PC-9 (cell line): ENCODE measurements around the gene TSEN34. TPM values are rescaled to one million over a fixed set of nuclear protein-coding genes. Genes with fewer than 3 reads are reported as not detected.

ENCODE experiments used
- BruUV-seq: library from RNA; stranded (reverse); fragments of 400-500 nt; replicated peaks from 2 replicates; lab custom pipeline; 2021; lab: Mats Ljungman, UMichigan
- CTCF ChIA-PET: fragments of 300-600 bp; sonication (Branson Sonifier 250); formaldehyde crosslinking; loops from one replicate; lab custom pipeline; 2022; ENCODE audit warnings: antibody characterized with exemption; lab: Charles Lee
- POLR2A ChIA-PET: fragments of 300-600 bp; sonication (Branson Sonifier 250); formaldehyde crosslinking; loops from one replicate; lab custom pipeline; 2022; ENCODE audit warnings: antibody characterized with exemption; ENCODE audit not compliant: unreplicated experiment; lab: Charles Lee
- DNase-seq, 2 experiments: peaks; one replicate each; pipeline versions ENCODE4 v3.0.0 to v3.0.0-alpha.2; 2015 to 2022; ENCODE audit warnings: mixed read lengths in 1 of 2
- H2AFZ ChIP-seq: fragments of 200-600 bp; sonication (generic); 2 replicates; pipeline ENCODE4 v1.8.1; 2017; ENCODE audit warnings: antibody characterized with exemption
- H3F3A ChIP-seq: fragments of 200-600 bp; sonication (generic); 2 replicates; pipeline ENCODE4 v1.8.1; 2017; ENCODE audit warnings: antibody characterized with exemption, mild to moderate bottlenecking, low read depth; ENCODE audit not compliant: insufficient read depth
- H3K27ac ChIP-seq: fragments of 200-600 bp; sonication (generic); 2 replicates; pipeline ENCODE4 v1.6.1; 2016; ENCODE audit warnings: mixed run types
- H3K27me3 ChIP-seq: fragments of 200-600 bp; sonication (generic); 2 replicates; pipeline ENCODE4 v1.6.1; 2016; ENCODE audit warnings: low read depth, mixed run types; ENCODE audit not compliant: insufficient read depth
- H3K36me3 ChIP-seq: fragments of 200-600 bp; sonication (generic); 2 replicates; pipeline ENCODE4 v1.6.1; 2016; ENCODE audit warnings: low read depth, mixed run types
- H3K4me1 ChIP-seq: fragments of 200-600 bp; sonication (generic); replicated peaks from 2 replicates; pipeline ENCODE4 v1.6.1; 2016; ENCODE audit warnings: mixed run types; ENCODE audit not compliant: insufficient read depth
- H3K4me2 ChIP-seq: fragments of 200-600 bp; sonication (generic); 2 replicates; pipeline ENCODE4 v1.6.1; 2017; ENCODE audit warnings: mixed run types
- H3K4me3 ChIP-seq: fragments of 200-600 bp; sonication (generic); 2 replicates; pipeline ENCODE4 v1.6.1; 2016; ENCODE audit warnings: mixed run types
- H3K79me2 ChIP-seq: fragments of 200-600 bp; sonication (generic); 2 replicates; pipeline ENCODE4 v1.6.1; 2017; ENCODE audit warnings: low read depth, mixed run types
- H3K9me2 ChIP-seq: fragments of 200-600 bp; sonication (generic); 2 replicates; pipeline ENCODE4 v1.8.1; 2017; ENCODE audit warnings: mild to moderate bottlenecking; ENCODE audit not compliant: insufficient read depth
- H3K9me3 ChIP-seq: fragments of 200-600 bp; sonication (generic); 2 replicates; pipeline ENCODE4 v1.8.1; 2016; ENCODE audit warnings: low read depth; ENCODE audit not compliant: insufficient read depth
- H4K20me1 ChIP-seq: fragments of 200-600 bp; sonication (generic); 2 replicates; pipeline ENCODE4 v1.8.1; 2017; ENCODE audit not compliant: insufficient read depth
- EZH2 ChIP-seq: fragments of 200-600 bp; sonication (generic); IDR thresholded peaks from 2 replicates; pipeline ENCODE4 v1.8.0; 2017; ENCODE audit warnings: antibody characterized with exemption, low read depth
- intact Hi-C: fragments of 100-400 bp; cut with micrococcal nuclease; formaldehyde crosslinking; loops from one replicate; pipeline ENCODE4 v1.10.0; 2022; ENCODE audit not compliant: unreplicated experiment
- total RNA-seq: library from RNA; stranded (reverse); gene quantifications from 2 replicates; pipeline ENCODE4 v1.2.3, GENCODE V29; 2021
- TF ChIP-seq, protein P1 (sequence below): fragments of 200-600 bp; sonication (generic); conservative IDR thresholded peaks from 2 replicates; pipeline ENCODE4 v1.6.1; 2017; ENCODE audit warnings: mixed run types, antibody characterized with exemption, mild to moderate bottlenecking, moderate library complexity

TSEN34 gene
- total RNA-seq, 1 experiment from 2014 or later = 134 TPM

GRCh38 chr19:54152878-54153524, 38.1 kb upstream of the TSEN34 start:
- Histone ChIP-seq H3K9me2 (no peaks in the 10 kb centered on the region), H3K27me3 (no peaks in the 10 kb centered on the region), H3K4me1 (peaks cover 5% of the 10 kb centered on the region; the same call in 1 of the 2 replicates), H3K79me2 (peaks cover 3% of the 10 kb centered on the region; the same call in 1 of the 2 replicates), H4K20me1 (peaks cover 40% of the 10 kb centered on the region), H3K4me3 (no peak overlapping the region), H3F3A (peaks cover 73% of the 10 kb centered on the region), H2AFZ (no peak overlapping the region), H3K4me2 (no peak overlapping the region), H3K9me3 (no peaks in the 10 kb centered on the region), H3K27ac (no peak overlapping the region), H3K36me3 (peaks cover 16% of the 10 kb centered on the region)
- intact Hi-C loops = no loop called here
- TF ChIP-seq, protein P1, sequence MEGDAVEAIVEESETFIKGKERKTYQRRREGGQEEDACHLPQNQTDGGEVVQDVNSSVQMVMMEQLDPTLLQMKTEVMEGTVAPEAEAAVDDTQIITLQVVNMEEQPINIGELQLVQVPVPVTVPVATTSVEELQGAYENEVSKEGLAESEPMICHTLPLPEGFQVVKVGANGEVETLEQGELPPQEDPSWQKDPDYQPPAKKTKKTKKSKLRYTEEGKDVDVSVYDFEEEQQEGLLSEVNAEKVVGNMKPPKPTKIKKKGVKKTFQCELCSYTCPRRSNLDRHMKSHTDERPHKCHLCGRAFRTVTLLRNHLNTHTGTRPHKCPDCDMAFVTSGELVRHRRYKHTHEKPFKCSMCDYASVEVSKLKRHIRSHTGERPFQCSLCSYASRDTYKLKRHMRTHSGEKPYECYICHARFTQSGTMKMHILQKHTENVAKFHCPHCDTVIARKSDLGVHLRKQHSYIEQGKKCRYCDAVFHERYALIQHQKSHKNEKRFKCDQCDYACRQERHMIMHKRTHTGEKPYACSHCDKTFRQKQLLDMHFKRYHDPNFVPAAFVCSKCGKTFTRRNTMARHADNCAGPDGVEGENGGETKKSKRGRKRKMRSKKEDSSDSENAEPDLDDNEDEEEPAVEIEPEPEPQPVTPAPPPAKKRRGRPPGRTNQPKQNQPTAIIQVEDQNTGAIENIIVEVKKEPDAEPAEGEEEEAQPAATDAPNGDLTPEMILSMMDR = no peak
- no peak for TF ChIP-seq EZH2
- POLR2A ChIA-PET = interaction anchor here (0.7 kb wide), 1 partner anchor 16 kb away, joined by 4 read pairs; the partner anchor contains the start of gene CNOT3
- no TSS peak for BruUV-seq
- CTCF ChIA-PET = no interaction called here
- peak in 1 of 2 experiments; percentile 9 for DNase-seq

DNA sequence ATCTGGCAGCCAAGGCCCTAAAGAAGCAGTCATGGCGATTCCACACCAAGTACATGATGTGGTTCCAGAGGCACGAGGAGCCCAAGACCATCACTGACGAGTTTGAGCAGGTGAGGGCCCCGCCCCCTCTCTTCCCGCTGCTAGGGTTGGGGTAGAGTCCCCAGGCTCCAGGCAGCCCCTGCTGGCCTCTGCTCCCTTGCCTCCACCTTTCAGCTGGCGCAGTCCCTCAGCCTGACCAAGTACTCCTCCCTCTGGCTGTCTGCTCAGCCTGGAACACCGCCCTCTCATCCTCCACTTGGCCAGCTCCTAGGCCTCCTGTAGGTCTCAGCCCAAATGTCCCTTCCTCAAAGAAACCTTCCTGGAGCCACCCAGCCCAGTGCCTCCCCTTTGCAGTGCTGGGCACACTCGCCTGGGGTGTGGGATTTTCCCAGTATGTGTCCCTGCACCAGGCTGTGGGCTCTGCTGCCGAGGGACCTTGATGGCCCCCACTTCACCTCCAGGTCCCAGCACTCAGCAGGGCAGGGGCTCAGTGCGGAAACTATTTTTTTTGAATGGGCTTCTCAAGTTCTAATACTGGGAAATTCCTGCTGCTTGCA, 37.3 kb upstream of the TSEN34 start:
- H3K4me3 ChIP-seq = no peak overlapping the region
- H3K79me2 ChIP-seq = peaks cover 11% of the 10 kb centered on the region
- intact Hi-C loops = no loop called here
- peaks cover 16% of the 10 kb centered on the region for H3K36me3 ChIP-seq
- peaks cover 12% of the 10 kb centered on the region for H3K4me1 ChIP-seq
- H3F3A ChIP-seq = peaks cover 78% of the 10 kb centered on the region
- peaks cover 40% of the 10 kb centered on the region for H4K20me1 ChIP-seq
- no peaks in the 10 kb centered on the region for H3K27me3 ChIP-seq
- no peak overlapping the region for H3K4me2 ChIP-seq
- CTCF ChIA-PET = no interaction called here
- H3K9me2 ChIP-seq = no peaks in the 10 kb centered on the region
- H3K27ac ChIP-seq = no peak overlapping the region
- DNase-seq = peak in 1 of 2 experiments; percentile 28
- no peak overlapping the region for H2AFZ ChIP-seq
- H3K9me3 ChIP-seq = no peaks in the 10 kb centered on the region
- BruUV-seq = no TSS peak
- POLR2A ChIA-PET = no interaction called here
- TF ChIP-seq, protein P1 = no peak
- TF ChIP-seq EZH2 = no peak

- Histone ChIP-seq H3K27ac (no peak overlapping the region), H3K36me3 (peaks cover 16% of the 10 kb centered on the region), H3K4me3 (no peak overlapping the region), H3F3A (peaks cover 77% of the 10 kb centered on the region), H3K27me3 (no peaks in the 10 kb centered on the region), H3K79me2 (peaks cover 14% of the 10 kb centered on the region), H3K4me1 (peaks cover 12% of the 10 kb centered on the region), H3K9me2 (no peaks in the 10 kb centered on the region), H4K20me1 (peaks cover 40% of the 10 kb centered on the region), H3K4me2 (no peak overlapping the region), H2AFZ (no peak overlapping the region), H3K9me3 (no peaks in the 10 kb centered on the region)
- DNase-seq = peak in 1 of 2 experiments; percentile 30
- CTCF ChIA-PET = no interaction called here
- no TSS peak for BruUV-seq
- intact Hi-C loops = no loop called here
- TF ChIP-seq, protein P1 = no peak
- TF ChIP-seq EZH2 = no peak
- POLR2A ChIA-PET = no interaction called here
Observed at GRCh38 chr19:54154603-54155345, 36.3 kb upstream of the TSEN34 start.
